Endothelial cell of coronary artery (primary cell): Measurements from ENCODE around the gene PRRT1B. TPM values are rescaled to one million over a fixed set of nuclear protein-coding genes. Genes with fewer than 3 reads are reported as not detected.

Experiments used
- total RNA-seq: library from RNA; depleted of rRNA; stranded (reverse); fragments of >200 nt; gene quantifications from 2 replicates; pipeline ENCODE4 v1.2.3, GENCODE V29; 2014

PRRT1B gene
- not detected in 2 replicates for total RNA-seq

GRCh38 chr9:131545003-131545785, at the start of gene PRRT1B:
Gene PRRT1B (plus strand): TSS chr9:131545523. CDS start chr9:131545616, 93 bp downstream.

GRCh38 chr9:131502781-131503625, 42.3 kb upstream of the PRRT1B start, which contains the start of gene POMT1:
Gene POMT1 (plus strand): TSS chr9:131502918. CDS start chr9:131504219, 1,301 bp downstream.

GRCh38 chr9:131530920-131531832, 14.1 kb upstream of the PRRT1B start, which contains the start of gene UCK1:
Gene UCK1 (minus strand): TSS chr9:131531263. CDS start chr9:131531174, 89 bp downstream.

Other genes starting within 250 kb of the PRRT1B start
- 43.9 and 64.5 TPM in 2 replicates for gene PRRC2B, start 151.4 kb upstream of the PRRT1B start, total RNA-seq
- 24.5 and 39.5 TPM in 2 replicates for gene POMT1, start 42.6 kb upstream of the PRRT1B start, total RNA-seq
- gene UCK1, start 14.3 kb upstream of the PRRT1B start, total RNA-seq, result 15.8 and 16.6 TPM in 2 replicates
- gene RAPGEF1, start 194.6 kb downstream of the PRRT1B start, total RNA-seq, result 35.9 and 38.5 TPM in 2 replicates